ENCODE measurements around the gene DEAF1.

The DEAF1 gene

DNA sequence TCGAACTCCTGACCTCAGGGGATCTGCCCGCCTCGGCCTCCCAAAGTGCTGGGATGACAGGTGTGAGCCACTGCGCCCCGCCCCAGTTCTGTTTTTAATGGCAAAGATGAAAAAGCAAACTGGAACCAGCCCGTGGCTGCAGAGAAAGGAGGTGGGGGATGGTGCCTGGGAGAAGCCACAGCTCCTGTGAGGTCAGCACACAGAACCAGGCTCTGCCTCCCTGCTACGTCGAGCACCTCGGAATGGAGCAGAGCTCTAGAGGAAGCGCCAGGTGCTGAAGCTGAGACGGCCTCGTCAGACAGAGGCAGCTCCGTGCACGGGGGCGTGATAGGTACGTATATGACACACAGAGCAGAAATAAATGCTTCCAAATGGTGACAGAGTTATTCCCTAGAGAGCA is 49.5 kb downstream of the DEAF1 start:
- Histone ChIP-seq H3K4me3 (ENCODE audit: low read depth, low read length) (no peak overlapping the region), H3K27me3 (no peaks in the 10 kb centered on the region), H3K4me1 (no peaks in the 10 kb centered on the region), H3K9me3 (no peaks in the 10 kb centered on the region), H3K36me3 (no peaks in the 10 kb centered on the region)
- DNase-seq, result no peak
- TF ChIP-seq, protein P1, sequence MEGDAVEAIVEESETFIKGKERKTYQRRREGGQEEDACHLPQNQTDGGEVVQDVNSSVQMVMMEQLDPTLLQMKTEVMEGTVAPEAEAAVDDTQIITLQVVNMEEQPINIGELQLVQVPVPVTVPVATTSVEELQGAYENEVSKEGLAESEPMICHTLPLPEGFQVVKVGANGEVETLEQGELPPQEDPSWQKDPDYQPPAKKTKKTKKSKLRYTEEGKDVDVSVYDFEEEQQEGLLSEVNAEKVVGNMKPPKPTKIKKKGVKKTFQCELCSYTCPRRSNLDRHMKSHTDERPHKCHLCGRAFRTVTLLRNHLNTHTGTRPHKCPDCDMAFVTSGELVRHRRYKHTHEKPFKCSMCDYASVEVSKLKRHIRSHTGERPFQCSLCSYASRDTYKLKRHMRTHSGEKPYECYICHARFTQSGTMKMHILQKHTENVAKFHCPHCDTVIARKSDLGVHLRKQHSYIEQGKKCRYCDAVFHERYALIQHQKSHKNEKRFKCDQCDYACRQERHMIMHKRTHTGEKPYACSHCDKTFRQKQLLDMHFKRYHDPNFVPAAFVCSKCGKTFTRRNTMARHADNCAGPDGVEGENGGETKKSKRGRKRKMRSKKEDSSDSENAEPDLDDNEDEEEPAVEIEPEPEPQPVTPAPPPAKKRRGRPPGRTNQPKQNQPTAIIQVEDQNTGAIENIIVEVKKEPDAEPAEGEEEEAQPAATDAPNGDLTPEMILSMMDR (IDR thresholded peaks at IDR 0.05; ENCODE audit: low read depth, low read length), result no peak

GRCh38 chr11:643849-644738 is 50.9 kb downstream of the DEAF1 start:
- TF ChIP-seq, protein P1 (IDR thresholded peaks at IDR 0.05; ENCODE audit: low read depth, low read length), result no peak
- Histone ChIP-seq H3K4me3 (ENCODE audit: low read depth, low read length) (no peak overlapping the region), H3K36me3 (no peaks in the 10 kb centered on the region)

DNA sequence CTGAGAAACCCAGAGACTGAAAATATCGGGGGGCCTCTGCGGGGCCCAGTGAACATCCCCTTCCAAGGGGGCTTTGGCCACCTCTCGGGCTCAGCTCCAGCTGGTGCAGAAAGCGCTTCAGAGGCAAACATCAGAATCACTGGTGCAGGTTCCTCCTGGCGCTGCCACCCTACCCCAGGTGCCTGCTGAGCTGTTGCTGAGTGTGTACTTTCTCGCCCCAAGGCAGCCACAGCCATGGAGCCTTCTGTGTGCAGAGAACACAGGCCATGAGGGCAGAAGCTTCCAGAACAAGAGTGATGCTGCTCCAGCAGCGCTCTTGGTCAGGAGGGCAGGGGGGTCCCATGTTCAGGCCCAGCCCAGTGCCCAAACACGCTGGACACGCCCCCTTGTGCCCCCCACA is 51.7 kb downstream of the DEAF1 start:
- Histone ChIP-seq H3K4me1 (no peaks in the 10 kb centered on the region), H3K4me3 (ENCODE audit: low read depth, low read length) (no peak overlapping the region), H3K36me3 (no peaks in the 10 kb centered on the region), H3K27me3 (no peaks in the 10 kb centered on the region), H3K9me3 (no peaks in the 10 kb centered on the region)
- no peak for DNase-seq
- TF ChIP-seq, protein P1 (IDR thresholded peaks at IDR 0.05; ENCODE audit: low read depth, low read length), result no peak

More at GRCh38 chr11:643849-644738, 50.9 kb downstream of the DEAF1 start:
- no peaks in the 10 kb centered on the region for H3K27me3 ChIP-seq
- no peak for DNase-seq
- H3K9me3 ChIP-seq, result no peaks in the 10 kb centered on the region
- H3K4me1 ChIP-seq, result no peaks in the 10 kb centered on the region

DNA sequence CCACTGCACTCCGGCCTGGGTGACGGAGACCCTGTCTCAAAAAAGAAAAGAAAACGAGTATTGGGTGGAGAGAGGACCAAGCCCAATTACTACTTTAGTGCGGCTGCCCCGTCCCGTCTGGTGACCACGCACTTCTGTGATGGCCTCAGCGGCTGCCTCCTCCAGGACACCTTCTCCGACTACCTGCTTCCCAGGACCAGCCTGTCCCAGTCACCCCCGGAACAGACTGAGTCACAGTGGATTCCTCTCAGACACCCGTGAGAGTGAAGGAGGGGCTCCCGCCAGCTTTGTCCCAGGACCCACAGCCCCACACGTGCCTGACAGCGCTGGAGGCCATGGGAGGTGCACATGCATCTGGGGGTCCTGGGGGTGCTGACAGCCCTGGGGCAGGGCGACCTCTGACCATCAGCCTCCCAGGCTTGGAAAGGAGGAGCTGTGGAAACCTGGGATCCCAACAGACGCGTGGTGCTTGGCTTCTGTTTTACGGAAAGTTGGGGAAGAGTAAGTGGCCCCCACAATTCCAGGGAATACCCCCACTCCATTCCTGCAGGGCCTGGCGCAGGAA is 53.1 kb downstream of the DEAF1 start:
- Histone ChIP-seq H3K4me1 (no peaks in the 10 kb centered on the region), H3K9me3 (no peaks in the 10 kb centered on the region), H3K4me3 (ENCODE audit: low read depth, low read length) (no peak overlapping the region), H3K36me3 (no peaks in the 10 kb centered on the region), H3K27me3 (peaks cover 5% of the 10 kb centered on the region; the same call in 1 of the 2 replicates)
- TF ChIP-seq, protein P1 (IDR thresholded peaks at IDR 0.05; ENCODE audit: low read depth, low read length), result no peak
- no peak for DNase-seq

GRCh38 chr11:640021-640706 is 54.9 kb downstream of the DEAF1 start:
- no peaks in the 10 kb centered on the region for H3K36me3 ChIP-seq
- TF ChIP-seq, protein P1 (IDR thresholded peaks at IDR 0.05; ENCODE audit: low read depth, low read length), result no peak
- no peak for DNase-seq

More at GRCh38 chr11:640021-640706, 54.9 kb downstream of the DEAF1 start:
- Histone ChIP-seq H3K27me3 (peaks cover 5% of the 10 kb centered on the region; the same call in 1 of the 2 replicates), H3K4me3 (ENCODE audit: low read depth, low read length) (no peak overlapping the region), H3K9me3 (no peaks in the 10 kb centered on the region), H3K4me1 (no peaks in the 10 kb centered on the region)

Measured in BE2C (cell line).